ENCODE measurements around the gene SLC50A1. TPM values are rescaled to one million over a fixed set of nuclear protein-coding genes. Genes with fewer than 3 reads are reported as not detected.
A peak's percentile ranks its signal among the peaks of the same experiment; 100 is the strongest.
"Not testable (repeated sequence)": the region's sequence is repeated elsewhere in the genome, so short reads cannot be mapped to it uniquely, and the experiment has no call there.

The SLC50A1 gene
- total RNA-seq, 3 donors from 2014 or later = 38.7 to 95.8 (median 66.4) TPM

- ATAC-seq = peak; percentile 93
- H3K4me1 ChIP-seq (ENCODE audit: low read depth) = peaks cover 15% of the 10 kb centered on the region
- TF ChIP-seq, protein P1, sequence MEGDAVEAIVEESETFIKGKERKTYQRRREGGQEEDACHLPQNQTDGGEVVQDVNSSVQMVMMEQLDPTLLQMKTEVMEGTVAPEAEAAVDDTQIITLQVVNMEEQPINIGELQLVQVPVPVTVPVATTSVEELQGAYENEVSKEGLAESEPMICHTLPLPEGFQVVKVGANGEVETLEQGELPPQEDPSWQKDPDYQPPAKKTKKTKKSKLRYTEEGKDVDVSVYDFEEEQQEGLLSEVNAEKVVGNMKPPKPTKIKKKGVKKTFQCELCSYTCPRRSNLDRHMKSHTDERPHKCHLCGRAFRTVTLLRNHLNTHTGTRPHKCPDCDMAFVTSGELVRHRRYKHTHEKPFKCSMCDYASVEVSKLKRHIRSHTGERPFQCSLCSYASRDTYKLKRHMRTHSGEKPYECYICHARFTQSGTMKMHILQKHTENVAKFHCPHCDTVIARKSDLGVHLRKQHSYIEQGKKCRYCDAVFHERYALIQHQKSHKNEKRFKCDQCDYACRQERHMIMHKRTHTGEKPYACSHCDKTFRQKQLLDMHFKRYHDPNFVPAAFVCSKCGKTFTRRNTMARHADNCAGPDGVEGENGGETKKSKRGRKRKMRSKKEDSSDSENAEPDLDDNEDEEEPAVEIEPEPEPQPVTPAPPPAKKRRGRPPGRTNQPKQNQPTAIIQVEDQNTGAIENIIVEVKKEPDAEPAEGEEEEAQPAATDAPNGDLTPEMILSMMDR (IDR thresholded peaks at IDR 0.05) = peak; percentile 59
- H3K9me3 ChIP-seq = no peaks in the 10 kb centered on the region
- H3K4me3 ChIP-seq = no peak overlapping the region
- DNase-seq = peak; percentile 90 to 92 (median 91)
- H3K36me3 ChIP-seq (ENCODE audit: low read depth) = no peaks in the 10 kb centered on the region
- intact Hi-C loops (cut with DNase I, micrococcal nuclease) = loop anchor here (2.0 to 10.0 kb wide), 3 partner anchors 53 to 75 kb away; no protein-coding TSS in a partner anchor
These were observed 31.8 kb downstream of the SLC50A1 start for GRCh38 chr1:155167166-155168104.

DNA sequence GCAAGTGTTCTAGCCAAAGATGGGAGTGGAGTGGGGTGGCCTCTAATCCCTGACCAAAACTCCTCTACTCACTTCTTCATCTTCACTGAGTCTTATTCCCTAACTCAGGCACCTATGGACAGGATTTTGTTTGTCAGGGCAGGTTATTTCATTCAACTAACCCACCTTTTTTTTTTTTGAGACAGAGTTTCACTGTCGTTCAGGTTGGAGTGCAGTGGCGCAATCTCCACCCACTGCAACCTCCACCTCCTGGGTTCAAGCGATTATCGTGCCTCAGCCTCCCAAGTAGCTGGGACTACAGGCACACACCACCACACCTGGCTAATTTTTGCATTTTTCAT, 32.4 kb downstream of the SLC50A1 start:
- not testable (repeated sequence) for ATAC-seq; H3K9me3 ChIP-seq; H3K4me3 ChIP-seq; H3K36me3 ChIP-seq (ENCODE audit: low read depth); DNase-seq
- peaks cover 16% of the 10 kb centered on the region for H3K4me1 ChIP-seq (ENCODE audit: low read depth)
- intact Hi-C loops (cut with DNase I, micrococcal nuclease) = loop anchor here (2.0 to 10.0 kb wide), 3 partner anchors 53 to 76 kb away; no protein-coding TSS in a partner anchor

GRCh38 chr1:155168456-155169210, 33.0 kb downstream of the SLC50A1 start:
- ATAC-seq (no peak), DNase-seq (no peak)
- peaks cover 21% of the 10 kb centered on the region for H3K4me1 ChIP-seq (ENCODE audit: low read depth)
- intact Hi-C loops (cut with DNase I, micrococcal nuclease) = loop anchor here (2.0 to 10.0 kb wide), 3 partner anchors 54 to 76 kb away; no protein-coding TSS in a partner anchor
- H3K9me3 ChIP-seq = no peaks in the 10 kb centered on the region
- H3K4me3 ChIP-seq = no peak overlapping the region
- no peaks in the 10 kb centered on the region for H3K36me3 ChIP-seq (ENCODE audit: low read depth)
- TF ChIP-seq, protein P1 (IDR thresholded peaks at IDR 0.05) = no peak

- intact Hi-C loops (cut with DNase I, micrococcal nuclease) = loop anchor here (2.0 to 10.0 kb wide), 3 partner anchors 55 to 77 kb away; no protein-coding TSS in a partner anchor
- Histone ChIP-seq H3K9me3 (no peaks in the 10 kb centered on the region), H3K4me3 (no peak overlapping the region), H3K36me3 (ENCODE audit: low read depth) (no peaks in the 10 kb centered on the region), H3K4me1 (ENCODE audit: low read depth) (peaks cover 26% of the 10 kb centered on the region)
- ATAC-seq = no peak
- TF ChIP-seq, protein P1 (IDR thresholded peaks at IDR 0.05) = no peak
- no peak for DNase-seq
These were observed 33.9 kb downstream of the SLC50A1 start for GRCh38 chr1:155169541-155169940.

DNA sequence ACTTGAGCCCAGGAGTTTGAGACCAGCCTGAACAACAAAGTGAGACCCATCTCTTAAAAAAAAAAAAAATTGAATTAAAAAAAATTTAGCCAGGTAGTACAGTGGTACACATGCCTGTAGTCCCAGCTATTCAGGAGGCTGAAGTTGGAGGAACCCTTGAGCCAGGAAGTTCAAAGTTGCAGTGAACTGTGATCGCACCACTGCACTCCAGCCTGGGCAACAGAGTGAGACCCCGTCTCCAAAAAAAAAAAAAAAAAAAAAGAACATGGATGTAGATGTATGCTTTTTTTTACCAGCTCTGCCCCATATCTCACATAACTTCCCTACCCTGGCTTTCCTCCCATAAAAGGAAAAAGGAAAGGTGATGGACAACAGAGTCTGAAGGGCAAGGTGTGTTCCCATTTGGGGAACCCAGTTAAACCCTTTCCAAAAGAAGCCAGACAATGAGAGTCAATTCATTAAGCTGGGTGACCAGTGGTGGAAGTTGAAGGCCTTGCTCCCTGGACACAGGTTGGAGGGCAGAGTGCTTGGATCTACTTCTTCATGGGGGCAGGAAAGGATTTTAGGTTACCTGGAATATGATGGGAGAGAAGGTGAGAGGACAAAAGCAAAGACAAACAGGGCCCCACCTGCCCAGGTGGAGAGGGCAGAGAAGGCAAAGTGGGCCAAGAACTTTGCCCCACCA, 34.6 kb downstream of the SLC50A1 start:
- Histone ChIP-seq H3K4me3 (no peak overlapping the region), H3K9me3 (no peaks in the 10 kb centered on the region), H3K4me1 (ENCODE audit: low read depth) (peaks cover 26% of the 10 kb centered on the region), H3K36me3 (ENCODE audit: low read depth) (no peaks in the 10 kb centered on the region)
- TF ChIP-seq, protein P1 (IDR thresholded peaks at IDR 0.05) = no peak
- intact Hi-C loops (cut with DNase I, micrococcal nuclease) = loop anchor here in 1 of 2 donors (10.0 kb wide), 1 partner anchor 55 kb away; no protein-coding TSS in a partner anchor
- no peak for DNase-seq
- ATAC-seq = no peak
